GM23338 (cell line): ENCODE results near the gene NAPSA. TPM values are rescaled to one million over a fixed set of nuclear protein-coding genes. Genes with fewer than 3 reads are reported as not detected.

Experiments used
- ATAC-seq: fragments of 200-7000 bp; cut with Tn5 transposase; 3 replicates; pipeline ENCODE4 v1.9.1; 2020
- DNase-seq: peaks from one replicate; pipeline ENCODE4 v3.0.0-alpha.2; 2015; ENCODE audit warnings: low spot score
- H2AFZ ChIP-seq: fragments of 200-600 bp; sonication (generic); 2 replicates; pipeline ENCODE4 v1.8.0; 2016; ENCODE audit warnings: antibody characterized with exemption, mild to moderate bottlenecking, moderate library complexity
- H3F3A ChIP-seq: fragments of 200-600 bp; sonication (generic); replicated peaks from 2 replicates; pipeline ENCODE4 v1.8.0; 2017; ENCODE audit warnings: antibody characterized with exemption, mixed run types, low read depth
- H3K27ac ChIP-seq: fragments of 200-600 bp; sonication (generic); 2 replicates; pipeline ENCODE4 v1.6.1; 2016; ENCODE audit warnings: low read depth
- H3K27me3 ChIP-seq: fragments of 200-600 bp; sonication (generic); 2 replicates; pipeline ENCODE4 v1.8.0; 2016; ENCODE audit warnings: mild to moderate bottlenecking, mixed run types, moderate library complexity; ENCODE audit not compliant: insufficient read depth
- H3K36me3 ChIP-seq: fragments of 200-600 bp; sonication (generic); 2 replicates; pipeline ENCODE4 v1.8.0; 2016; ENCODE audit warnings: mild to moderate bottlenecking; ENCODE audit not compliant: insufficient read depth
- H3K4me1 ChIP-seq: fragments of 200-600 bp; sonication (generic); 2 replicates; pipeline ENCODE4 v1.8.0; 2016; ENCODE audit warnings: mild to moderate bottlenecking, moderate library complexity; ENCODE audit not compliant: insufficient read depth
- H3K4me2 ChIP-seq: fragments of 200-600 bp; sonication (generic); 2 replicates; pipeline ENCODE4 v1.7.1; 2017; ENCODE audit warnings: mixed run types
- H3K4me3 ChIP-seq: fragments of 200-600 bp; sonication (generic); 2 replicates; pipeline ENCODE4 v1.6.1; 2016; ENCODE audit warnings: mixed run types
- H3K79me2 ChIP-seq: fragments of 200-600 bp; sonication (generic); replicated peaks from 2 replicates; pipeline ENCODE4 v1.8.0; 2017; ENCODE audit warnings: mild to moderate bottlenecking; ENCODE audit not compliant: insufficient read depth
- H3K9me2 ChIP-seq: fragments of 200-600 bp; sonication (generic); 2 replicates; pipeline ENCODE4 v1.8.0; 2017; ENCODE audit not compliant: insufficient read depth
- H4K20me1 ChIP-seq: fragments of 200-600 bp; sonication (generic); replicated peaks from 2 replicates; pipeline ENCODE4 v1.8.0; 2017; ENCODE audit warnings: mild to moderate bottlenecking; ENCODE audit not compliant: insufficient read depth
- H3K27ac Mint-ChIP-seq: 2 replicates; pipeline ENCODE4 v1.8.0; 2020; ENCODE audit warnings: inconsistent platforms, mild to moderate bottlenecking, moderate library complexity, mixed read lengths
- H3K27me3 Mint-ChIP-seq: 3 replicates; pipeline ENCODE4 v1.8.0; 2022; ENCODE audit warnings: low read depth, mild to moderate bottlenecking, moderate library complexity, mixed read lengths, inconsistent platforms; ENCODE audit not compliant: insufficient read depth, poor library complexity
- H3K36me3 Mint-ChIP-seq: 3 replicates; pipeline ENCODE4 v1.8.0; 2021; ENCODE audit warnings: low read depth, mild to moderate bottlenecking, inconsistent platforms, moderate library complexity, mixed read lengths
- H3K4me1 Mint-ChIP-seq: 3 replicates; pipeline ENCODE4 v1.8.0; 2020; ENCODE audit warnings: mild to moderate bottlenecking, inconsistent platforms, mixed read lengths
- H3K4me3 Mint-ChIP-seq: 3 replicates; pipeline ENCODE4 v1.8.0; 2021; ENCODE audit warnings: moderate library complexity, mild to moderate bottlenecking, inconsistent platforms, mixed read lengths
- H3K9me3 Mint-ChIP-seq: 3 replicates; pipeline ENCODE4 v1.8.0; 2020; ENCODE audit warnings: moderate library complexity, mild to moderate bottlenecking, inconsistent platforms, mixed read lengths
- CREB1 ChIP-seq: fragments of 250-450 bp; sonication (Bioruptor Pico); IDR thresholded peaks from 2 replicates; pipeline ENCODE4 v1.5.0; 2020; ENCODE audit warnings: low read depth, mild to moderate bottlenecking, moderate library complexity
- CTCF ChIP-seq, 2 experiments: fragments of 200-600 bp in 1 of 2; sonication (generic) in 1 of 2; conservative IDR thresholded peaks; 2 replicates each; pipeline versions ENCODE4 v1.5.1 to v1.6.1; 2016 to 2017; ENCODE audit warnings: antibody characterized with exemption in 2 of 2, low read depth in 2 of 2, mild to moderate bottlenecking in 2 of 2, moderate library complexity in 1 of 2
- ETS1 ChIP-seq: IDR thresholded peaks from 2 replicates; pipeline ENCODE4 v1.6.1; 2016; ENCODE audit warnings: antibody characterized with exemption
- EZH2 ChIP-seq: fragments of 200-600 bp; sonication (generic); IDR thresholded peaks from one replicate; pipeline ENCODE4 v1.8.0; 2017; ENCODE audit warnings: antibody characterized with exemption, mild to moderate bottlenecking, low read depth; ENCODE audit not compliant: unreplicated experiment
- EZH2phosphoT487 ChIP-seq: fragments of 200-600 bp; sonication (generic); IDR thresholded peaks from one replicate; pipeline ENCODE4 v1.8.1; 2018; ENCODE audit warnings: antibody characterized with exemption; ENCODE audit not compliant: unreplicated experiment
- JUNB ChIP-seq: IDR thresholded peaks from one replicate; pipeline ENCODE4 v1.6.1; 2016; ENCODE audit warnings: antibody characterized with exemption; ENCODE audit not compliant: unreplicated experiment
- NANOG ChIP-seq: IDR thresholded peaks from 2 replicates; pipeline ENCODE4 v1.6.1; 2016; ENCODE audit warnings: antibody characterized with exemption, borderline replicate concordance
- POLR2AphosphoS5 ChIP-seq: IDR thresholded peaks from 2 replicates; pipeline ENCODE4 v1.6.1; 2016; ENCODE audit warnings: antibody characterized with exemption, low read depth
- REST ChIP-seq: IDR thresholded peaks from one replicate; pipeline ENCODE4 v1.6.1; 2018; ENCODE audit warnings: antibody characterized with exemption; ENCODE audit not compliant: unreplicated experiment
- STAT1 ChIP-seq: IDR thresholded peaks from one replicate; pipeline ENCODE4 v1.6.1; 2016; ENCODE audit warnings: antibody characterized with exemption; ENCODE audit not compliant: unreplicated experiment
- ZNF114 ChIP-seq: fragments of 250-450 bp; sonication (Bioruptor Pico); IDR thresholded peaks from 2 replicates; pipeline ENCODE4 v1.5.0; 2020; ENCODE audit warnings: mild to moderate bottlenecking, moderate library complexity
- ZNF331 ChIP-seq: fragments of 250-450 bp; sonication (Bioruptor Pico); IDR thresholded peaks from 2 replicates; pipeline ENCODE4 v1.5.0; 2020; ENCODE audit warnings: low read depth, mild to moderate bottlenecking, moderate library complexity
- ZNF462 ChIP-seq: fragments of 250-450 bp; sonication (Bioruptor Pico); IDR thresholded peaks from 2 replicates; pipeline ENCODE4 v1.5.0; 2020; ENCODE audit warnings: mild to moderate bottlenecking, moderate library complexity
- polyA plus RNA-seq: library from polyadenylated mRNA; unstranded; fragments of >200 nt; fragmentation: Nextera tagmentation; extraction: Ambion mirVana; gene quantifications from 2 replicates; pipeline ENCODE4 v1.2.1, GENCODE V29; 2016
- total RNA-seq: library from RNA; depleted of rRNA; stranded (reverse); fragments of >200 nt; shearing (Covaris generic); gene quantifications from 2 replicates; pipeline ENCODE4 v1.2.3, GENCODE V29; 2014

The NAPSA gene
- total and polyA plus RNA-seq, 2 experiments from 2014 or later, result 0.14 to 0.99 TPM

- Mint-ChIP-seq H3K36me3 (peaks cover 52% of the 10 kb centered on the region), H3K27ac (no peak overlapping the region), H3K4me3 (no peak overlapping the region), H3K27me3 (peaks cover 28% of the 10 kb centered on the region), H3K4me1 (no peaks in the 10 kb centered on the region), H3K9me3 (peaks cover 81% of the 10 kb centered on the region)
- ATAC-seq (no peak), DNase-seq (peak; percentile 64)
- no peak overlapping the region for H2AFZ ChIP-seq
- peaks cover 12% of the 10 kb centered on the region for H3K79me2 ChIP-seq
- peaks cover 20% of the 10 kb centered on the region for H3K27me3 ChIP-seq
- H3K9me2 ChIP-seq, result no peaks in the 10 kb centered on the region
- peak overlapping the region; percentile 86 for H3K4me3 ChIP-seq
- peaks cover 17% of the 10 kb centered on the region; the same call in 1 of the 2 replicates for H4K20me1 ChIP-seq
- peaks cover 29% of the 10 kb centered on the region for H3K4me1 ChIP-seq
- TF ChIP-seq ZNF462 (CRISPR knock-in tag), result no peak
- no peak for TF ChIP-seq NANOG
- TF ChIP-seq STAT1, result no peak
- no peak for TF ChIP-seq ZNF331 (CRISPR knock-in tag)
- no peak for TF ChIP-seq REST
- TF ChIP-seq ETS1, result no peak
- no peak for TF ChIP-seq EZH2phosphoT487
- no peak for TF ChIP-seq ZNF114 (CRISPR knock-in tag)
- TF ChIP-seq CREB1 (CRISPR knock-in tag), result no peak
- TF ChIP-seq EZH2, result no peak
- TF ChIP-seq JUNB, result no peak
- no peak; the same call in 1 of the 2 replicates for TF ChIP-seq POLR2AphosphoS5
- no peak for TF ChIP-seq CTCF (conservative IDR thresholded peaks at IDR 0.05; ENCODE audit: low read depth in 2 of 2)
- peak overlapping the region; percentile 92 for H3K4me2 ChIP-seq
- no peaks in the 10 kb centered on the region; the same call in 1 of the 2 replicates for H3K36me3 ChIP-seq
- peaks cover 11% of the 10 kb centered on the region; the same call in 1 of the 2 replicates for H3F3A ChIP-seq
- H3K27ac ChIP-seq, result 0 out of 2 replicates have a peak overlapping the region, but pooled peaks have one; percentile 45
These were observed 39.3 kb downstream of the NAPSA start for GRCh38 chr19:50326101-50326664.
